Prostate gland (tissue), 2 donors: ENCODE measurements around the gene ANKRD44.

Experiments used
- CTCF ChIP-seq, 4 experiments: fragments of 200-600 bp in 2 of 4; fragments of 450-650 bp in 2 of 4; sonication (generic) in 2 of 4; IDR thresholded peaks; 1 replicate in 3 of 4; 2 replicates in 1 of 4; pipeline ENCODE4 v1.5.1; 2016 to 2019; ENCODE audit warnings: antibody characterized with exemption in 4 of 4, mild to moderate bottlenecking in 2 of 4, moderate library complexity in 2 of 4
- POLR2AphosphoS5 ChIP-seq: sonication (generic); formaldehyde crosslinking; IDR thresholded peaks from one replicate; pipeline ENCODE4 v1.6.1; 2017; ENCODE audit warnings: antibody characterized with exemption

GRCh38 chr2:197322143-197322542 lies 11.6 kb upstream of the ANKRD44 start:
- TF ChIP-seq CTCF (IDR thresholded peaks at IDR 0.05) (no peak), POLR2AphosphoS5 (no peak)
